Epithelial cell of alveolus of lung (primary cell): ENCODE measurements around the gene RNF10. TPM values are rescaled to one million over a fixed set of nuclear protein-coding genes. Genes with fewer than 3 reads are reported as not detected.

Experiments
- total RNA-seq: library from RNA; depleted of rRNA; stranded (reverse); fragments of >200 nt; gene quantifications from 2 replicates; pipeline ENCODE4 v1.2.1, GENCODE V29; 2015

The RNF10 gene
- total RNA-seq: 106 and 123 TPM in 2 replicates

GRCh38 chr12:120534203-120534702 lies at the start of gene RNF10:
RNF10 (plus strand) TSS chr12:120534356; CDS start chr12:120534812, 456 bp downstream.

GRCh38 chr12:120495731-120496412 lies 38.3 kb upstream of the RNF10 start, which contains the start of gene DYNLL1:
DYNLL1 (plus strand) TSS chr12:120496113; CDS start chr12:120496422, 309 bp downstream.

GRCh38 chr12:120528861-120529525 lies 5.2 kb upstream of the RNF10 start, which contains the start of gene COQ5:
COQ5 (minus strand) TSS chr12:120529158; CDS start chr12:120529141, 17 bp downstream.

GRCh38 chr12:120580787-120581723 lies 46.9 kb downstream of the RNF10 start, which contains the start of gene POP5:
POP5 (minus strand) TSS chr12:120581402; CDS start chr12:120581362, 40 bp downstream.

Other genes with a start within 250 kb of the RNF10 start
- gene RNU4-2, start 242.5 kb upstream of the RNF10 start, total RNA-seq: under 0.01 TPM in 2 replicates
- gene RNU4-1, start 241.1 kb upstream of the RNF10 start, total RNA-seq: under 0.01 TPM in 2 replicates
- 0.78 and 5.6 TPM in 2 replicates for gene SIRT4, start 232.0 kb upstream of the RNF10 start, total RNA-seq
- not detected in 2 replicates for gene PLA2G1B, start 206.6 kb upstream of the RNF10 start, total RNA-seq
- gene MSI1, start 165.2 kb upstream of the RNF10 start, total RNA-seq: 0.16 and 0.78 TPM in 2 replicates
- 398 and 667 TPM in 2 replicates for gene COX6A1, start 96.2 kb upstream of the RNF10 start, total RNA-seq
- 29.0 and 33.6 TPM in 2 replicates for gene TRIAP1, start 88.0 kb upstream of the RNF10 start, total RNA-seq
- 16.9 and 22.9 TPM in 2 replicates for gene GATC, start 87.9 kb upstream of the RNF10 start, total RNA-seq
- 72.5 and 84.2 TPM in 2 replicates for gene SRSF9, start 64.6 kb upstream of the RNF10 start, total RNA-seq
- 244 and 390 TPM in 2 replicates for gene DYNLL1, start 38.2 kb upstream of the RNF10 start, total RNA-seq
- gene COQ5, start 5.2 kb upstream of the RNF10 start, total RNA-seq: 30.8 and 44.9 TPM in 2 replicates
- gene POP5, start 47.0 kb downstream of the RNF10 start, total RNA-seq: 18.1 and 37.8 TPM in 2 replicates
- gene CABP1, start 106.3 kb downstream of the RNF10 start, total RNA-seq: 0.65 and 0.88 TPM in 2 replicates
- gene MLEC, start 152.8 kb downstream of the RNF10 start, total RNA-seq: 80.1 and 109 TPM in 2 replicates
- gene UNC119B, start 176.1 kb downstream of the RNF10 start, total RNA-seq: 20.8 and 25.5 TPM in 2 replicates
- gene ACADS, start 191.5 kb downstream of the RNF10 start, total RNA-seq: 8.5 and 15.0 TPM in 2 replicates